ENCODE results near the gene NOS2.
"Not testable (repeated sequence)": the region's sequence is repeated elsewhere in the genome, so short reads cannot be mapped to it uniquely, and the experiment has no call there.

NOS2 gene

DNA sequence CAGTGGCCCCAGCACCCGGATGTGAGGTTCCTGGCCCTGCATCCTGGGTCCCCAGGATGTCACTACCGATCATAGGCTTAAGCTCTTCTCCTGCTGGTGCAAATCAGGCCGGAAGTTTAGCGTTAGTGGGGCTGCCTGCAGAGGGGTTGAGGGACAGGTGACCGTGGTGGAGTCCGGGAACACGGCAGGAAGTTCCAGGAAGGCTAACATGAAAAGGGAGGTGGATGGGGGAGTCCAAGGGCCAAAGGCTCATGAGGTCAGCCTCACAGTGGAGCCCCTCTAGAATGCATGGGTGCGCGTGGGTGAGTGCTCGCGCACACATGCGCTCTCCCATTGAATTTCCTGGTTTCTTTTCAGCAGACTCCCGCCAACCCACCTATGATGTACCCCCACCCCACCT, 46.6 kb downstream of the NOS2 start:
- not testable (repeated sequence) for DNase-seq

- DNase-seq, result not testable (repeated sequence)
Observed at GRCh38 chr17:27752831-27753619, 47.3 kb downstream of the NOS2 start.

DNA sequence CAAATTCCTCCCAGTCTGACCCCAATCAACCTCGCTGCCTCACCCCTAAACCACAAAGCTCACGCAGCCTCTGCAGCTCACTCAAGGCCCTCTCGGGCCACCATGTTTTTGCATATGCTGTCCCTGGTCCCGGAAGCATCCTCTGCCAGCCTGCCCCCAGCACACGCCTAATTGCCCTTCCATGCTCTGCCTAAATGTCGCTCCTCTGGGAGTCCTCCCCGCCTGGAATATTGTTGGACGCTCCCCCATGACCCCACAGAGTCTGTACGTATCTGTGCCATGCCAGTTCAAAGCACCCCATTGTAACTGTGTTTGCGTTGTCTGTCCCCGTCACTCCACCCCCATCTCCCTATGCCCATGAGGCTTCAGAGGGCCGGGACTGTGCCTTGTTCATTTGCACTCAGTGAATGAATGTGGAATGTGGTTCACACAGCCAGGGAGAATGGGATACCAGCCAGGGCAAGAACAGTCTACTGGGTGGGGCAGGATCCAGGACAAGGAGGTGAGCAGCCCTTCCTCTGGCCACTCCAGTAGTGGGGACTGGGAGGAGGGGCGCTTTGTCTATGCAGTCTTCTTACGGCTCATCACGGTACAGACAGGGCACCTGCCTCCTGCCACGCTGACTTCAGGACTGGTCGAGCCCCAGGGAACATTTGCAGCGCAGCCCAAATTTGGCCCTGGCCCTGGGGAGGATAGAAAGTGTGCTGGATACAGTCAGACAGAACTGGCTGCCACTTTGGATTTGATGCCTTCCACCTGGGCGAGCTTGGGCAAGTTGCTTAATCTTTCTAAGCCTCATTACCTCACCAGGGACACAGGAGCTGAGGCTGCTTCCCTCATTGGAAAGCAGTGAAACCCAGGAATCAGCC, 48.5 kb downstream of the NOS2 start:
- no peak for DNase-seq

DNA sequence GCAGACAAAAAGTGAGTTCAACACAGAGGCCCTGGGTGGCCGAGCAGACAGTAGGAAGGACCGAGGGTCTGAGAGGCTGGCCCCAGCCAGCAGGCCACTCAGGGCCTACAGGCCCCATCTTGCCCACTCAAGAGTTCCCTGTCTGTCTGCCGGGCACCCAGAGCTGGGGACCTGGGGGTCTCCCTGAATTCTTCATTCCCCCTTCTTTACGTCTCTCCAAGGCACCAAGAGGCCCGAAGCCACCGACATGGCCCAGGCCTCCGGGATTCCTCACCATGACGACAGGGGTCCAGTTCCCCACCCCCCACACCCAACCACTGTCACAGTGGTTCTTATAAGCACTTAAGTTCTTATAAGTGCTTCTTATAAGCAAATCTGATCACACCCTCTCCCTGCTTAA, 49.2 kb downstream of the NOS2 start:
- no peak for DNase-seq

- DNase-seq, result not testable (repeated sequence)
Observed at GRCh38 chr17:27749562-27750150, 50.7 kb downstream of the NOS2 start.

GRCh38 chr17:27748360-27748825, 51.9 kb downstream of the NOS2 start:
- DNase-seq, result no peak

DNA sequence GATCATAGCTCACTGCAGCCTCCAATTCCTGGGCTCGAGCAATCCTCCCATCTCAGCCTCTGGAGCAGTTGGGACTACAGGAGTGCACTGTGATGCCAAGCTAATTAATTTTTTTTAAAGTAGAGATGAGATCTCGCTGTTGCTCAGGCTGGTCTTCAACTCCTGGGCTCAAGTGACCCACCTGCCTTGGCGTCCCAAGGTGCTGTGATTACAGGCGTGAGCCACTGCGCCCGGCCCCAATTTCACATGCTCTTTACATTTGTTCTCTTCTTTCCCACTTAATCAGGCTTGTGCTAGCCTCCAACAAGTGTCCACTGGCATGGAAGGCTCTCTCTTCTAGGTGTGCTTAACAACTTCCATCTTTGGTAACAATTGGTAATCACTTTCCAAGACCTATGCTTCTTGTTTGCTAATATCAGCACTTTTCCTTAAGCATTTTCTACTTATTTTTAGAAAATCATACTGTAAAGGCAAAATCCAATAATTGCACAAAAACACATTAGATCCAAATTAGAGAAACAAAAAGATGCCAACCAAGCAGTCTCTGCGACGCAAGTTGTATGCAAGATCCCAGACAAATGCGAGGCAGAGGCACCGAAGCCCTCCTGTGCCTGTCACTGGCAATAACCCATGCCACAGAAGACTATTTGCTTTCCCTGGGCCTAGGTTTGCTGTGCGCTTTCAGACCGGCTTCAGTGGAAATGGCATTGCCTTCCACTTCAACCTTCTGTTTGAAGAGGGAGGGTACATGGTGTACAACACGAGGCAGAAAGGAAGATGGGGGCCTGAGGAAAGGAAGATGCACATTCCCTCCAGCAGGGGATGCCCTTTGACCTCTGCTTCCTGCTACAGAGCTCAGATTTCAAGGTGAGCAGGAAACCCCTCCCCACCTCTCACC, 52.6 kb downstream of the NOS2 start:
- DNase-seq, result no peak

DNA sequence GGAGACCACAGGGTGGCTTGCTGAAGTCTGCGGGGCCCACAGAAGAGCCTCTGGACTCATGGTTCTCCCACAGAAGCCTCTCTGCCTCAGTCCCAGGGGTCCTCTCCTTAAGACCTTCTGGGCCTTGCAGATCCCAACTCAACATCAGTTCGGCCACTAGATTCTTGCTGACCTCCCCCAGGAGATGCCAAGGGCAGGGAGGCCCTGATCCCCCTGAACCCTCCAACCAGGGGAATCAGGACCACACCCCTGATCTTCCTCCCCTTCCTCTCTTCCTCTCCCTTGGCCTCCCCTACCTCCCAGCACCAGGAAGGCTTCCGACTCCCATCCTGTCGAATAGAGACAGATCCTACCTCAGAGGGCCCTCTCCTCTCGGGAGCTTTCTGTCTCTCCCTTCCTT, 53.4 kb downstream of the NOS2 start:
- DNase-seq, result no peak

DNA sequence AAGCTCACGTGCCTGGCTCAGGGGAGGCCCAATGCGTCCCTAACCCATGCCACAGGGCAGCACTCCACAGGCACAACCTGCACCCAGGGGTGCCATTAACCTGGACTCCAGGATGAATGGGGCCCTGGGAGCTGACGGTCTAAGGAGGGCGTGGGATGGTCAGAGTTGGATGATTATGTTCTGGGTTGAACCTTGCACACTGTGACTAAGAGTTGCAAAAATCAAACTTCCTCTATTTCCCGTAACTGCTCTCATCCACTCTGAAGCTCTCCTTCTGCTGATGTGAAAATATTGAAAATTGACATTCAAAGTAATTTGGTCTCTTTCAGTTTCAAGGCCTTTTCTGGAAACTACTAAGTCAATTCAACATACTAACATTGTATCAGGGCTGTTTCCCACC, 54.0 kb downstream of the NOS2 start:
- DNase-seq, result not testable (repeated sequence)

DNA sequence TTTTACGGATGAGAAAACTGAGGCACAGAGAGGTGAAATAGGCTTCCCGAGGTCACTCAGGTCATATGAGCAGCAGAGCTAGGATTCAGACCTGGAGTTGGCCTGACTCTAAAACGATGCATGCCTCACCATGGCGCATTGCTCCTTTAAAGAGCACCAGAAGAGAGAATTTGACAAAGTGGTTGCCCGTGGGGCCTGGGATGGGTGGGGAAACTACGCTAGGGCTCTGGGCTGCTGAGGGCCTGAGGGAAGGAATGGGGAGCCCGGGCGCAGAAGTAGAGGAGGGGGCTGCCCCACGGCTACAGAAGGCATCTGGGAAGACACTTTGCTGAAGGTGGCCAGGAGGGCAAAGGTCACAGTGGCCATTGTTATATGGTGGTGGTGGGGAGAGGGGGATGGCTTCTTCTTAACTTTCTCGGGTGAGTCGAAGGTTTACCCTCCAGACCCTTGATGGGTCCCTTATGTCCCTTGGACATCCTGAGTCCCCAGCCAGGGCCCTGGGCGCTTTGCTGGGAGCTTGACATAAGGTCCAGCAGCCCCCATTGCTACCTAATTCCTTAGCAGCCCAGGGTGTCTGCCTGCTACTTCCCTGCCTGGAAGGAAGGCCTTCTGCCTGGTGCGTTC, 55.0 kb downstream of the NOS2 start:
- DNase-seq, result not testable (repeated sequence)

GRCh38 chr17:27743281-27743885, 56.9 kb downstream of the NOS2 start:
- no peak for DNase-seq

GRCh38 chr17:27741971-27742575, 58.3 kb downstream of the NOS2 start:
- DNase-seq, result no peak

DNA sequence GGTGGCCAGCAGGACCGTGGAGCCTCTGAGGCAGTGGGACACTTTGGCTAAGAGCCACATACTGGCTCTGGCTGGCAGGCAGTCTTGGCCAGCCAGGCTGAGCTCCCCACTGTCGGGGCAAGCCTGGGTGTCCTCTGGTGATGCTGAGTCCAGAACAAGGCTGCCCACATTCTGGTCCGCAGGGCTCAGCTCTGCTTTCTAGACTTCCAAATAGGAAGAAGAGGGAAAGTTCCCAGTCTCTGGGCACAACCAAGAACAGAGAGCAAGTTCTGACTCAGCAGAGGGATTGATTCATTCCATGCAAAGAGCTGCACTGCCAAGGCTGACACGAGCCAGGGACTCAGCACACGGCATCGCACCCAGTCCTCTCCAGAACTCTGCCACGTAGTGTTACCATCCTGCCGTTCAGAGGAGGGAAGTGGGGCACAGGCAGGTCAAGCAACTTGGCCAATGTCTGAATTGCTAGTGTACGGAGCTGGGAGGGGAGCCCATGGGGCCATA, 58.9 kb downstream of the NOS2 start:
- DNase-seq, result no peak

- DNase-seq, result not testable (repeated sequence)
Observed at GRCh38 chr17:27740541-27740940, 59.8 kb downstream of the NOS2 start.

GRCh38 chr17:27733773-27734172, 66.6 kb downstream of the NOS2 start:
- peak in 1 of 2 experiments; percentile 14 for DNase-seq

DNA sequence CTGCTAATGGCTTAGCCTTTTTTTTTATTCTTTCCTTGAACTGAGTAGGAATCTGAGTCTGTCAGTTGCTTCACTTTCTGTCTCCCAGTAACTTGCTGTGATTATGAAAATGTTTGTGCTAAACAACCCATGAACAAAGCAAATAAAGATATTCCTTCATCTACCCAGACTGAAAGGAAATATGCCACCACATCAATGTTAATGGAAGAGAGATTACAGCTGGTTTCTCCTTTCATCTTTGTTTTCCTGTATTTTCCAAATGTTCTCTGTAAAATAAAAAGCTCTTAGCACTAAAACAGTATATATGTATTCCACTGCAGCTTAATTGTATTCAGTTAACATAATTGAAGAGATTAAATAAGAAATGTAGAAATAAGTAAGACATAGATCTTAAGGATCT, 67.6 kb downstream of the NOS2 start:
- not testable (repeated sequence) for DNase-seq

- not testable (repeated sequence) for DNase-seq
Observed at GRCh38 chr17:27725982-27726381, 74.3 kb downstream of the NOS2 start.

DNA sequence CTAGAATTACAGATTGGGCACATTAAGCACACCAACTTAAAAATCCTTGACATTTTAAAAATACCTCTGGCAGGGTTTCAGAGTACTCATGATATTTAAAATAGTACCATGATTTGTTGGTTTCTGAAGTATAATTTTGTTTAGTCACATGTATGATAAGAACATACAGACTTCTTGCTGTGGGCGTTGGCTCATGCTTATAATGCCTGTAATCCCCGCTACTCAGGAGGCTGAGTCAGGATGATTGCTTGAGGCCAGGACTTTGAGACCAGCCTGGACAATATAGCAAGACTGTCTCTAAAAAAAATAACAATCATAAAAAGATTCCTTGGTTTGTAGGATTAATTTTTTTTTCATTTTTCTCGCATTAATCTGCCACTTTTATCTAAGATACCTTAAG, 78.5 kb downstream of the NOS2 start:
- no peak for DNase-seq

Measured in NCI-H1930 (cell line).